MM.1S (cell line): ENCODE data around the gene RNF220.
A peak's percentile ranks its signal among the peaks of the same experiment; 100 is the strongest.

ENCODE experiments used
- DNase-seq: peaks from one replicate; pipeline ENCODE4 v3.0.0-alpha.2; 2015
- H2AFZ ChIP-seq: fragments of 300-600 bp; sonication (generic); 2 replicates; pipeline ENCODE4 v1.6.0; 2016; ENCODE audit warnings: antibody characterized with exemption, low read length
- H3F3A ChIP-seq: fragments of 300-600 bp; sonication (generic); 2 replicates; pipeline ENCODE4 v1.6.1; 2016; ENCODE audit warnings: mild to moderate bottlenecking, antibody characterized with exemption, low read length, moderate library complexity, mixed read lengths; ENCODE audit not compliant: insufficient read depth
- H3K27ac ChIP-seq: fragments of 300-600 bp; sonication (generic); 2 replicates; pipeline ENCODE4 v1.5.1; 2016; ENCODE audit warnings: mild to moderate bottlenecking, low read length
- H3K27me3 ChIP-seq: fragments of 300-600 bp; sonication (generic); replicated peaks from 2 replicates; pipeline ENCODE4 v1.6.0; 2016; ENCODE audit warnings: low read length; ENCODE audit not compliant: insufficient read depth
- H3K36me3 ChIP-seq: fragments of 300-600 bp; sonication (generic); replicated peaks from 2 replicates; pipeline ENCODE4 v1.6.1; 2016; ENCODE audit warnings: mild to moderate bottlenecking, low read length, mixed read lengths; ENCODE audit not compliant: insufficient read depth
- H3K4me1 ChIP-seq: fragments of 300-600 bp; sonication (generic); 2 replicates; pipeline ENCODE4 v1.6.1; 2016; ENCODE audit warnings: low read length, mixed read lengths
- H3K4me2 ChIP-seq: fragments of 300-600 bp; sonication (generic); 2 replicates; pipeline ENCODE4 v1.6.0; 2016; ENCODE audit warnings: low read depth, low read length
- H3K4me3 ChIP-seq: fragments of 300-600 bp; sonication (generic); 2 replicates; pipeline ENCODE4 v1.5.1; 2016; ENCODE audit warnings: low read length, mixed read lengths
- H3K79me2 ChIP-seq: fragments of 300-600 bp; sonication (generic); 2 replicates; pipeline ENCODE4 v1.6.1; 2016; ENCODE audit warnings: mixed run types, low read length, mixed read lengths
- H3K9ac ChIP-seq: fragments of 300-600 bp; sonication (generic); 2 replicates; pipeline ENCODE4 v1.6.1; 2016; ENCODE audit warnings: low read length, mixed read lengths
- H3K9me2 ChIP-seq: fragments of 300-600 bp; sonication (generic); replicated peaks from 2 replicates; pipeline ENCODE4 v1.6.1; 2016; ENCODE audit warnings: mild to moderate bottlenecking, low read length, mixed read lengths; ENCODE audit not compliant: insufficient read depth
- H3K9me3 ChIP-seq: fragments of 300-600 bp; sonication (generic); replicated peaks from 2 replicates; pipeline ENCODE4 v1.6.1; 2016; ENCODE audit warnings: mild to moderate bottlenecking, low read length, mixed read lengths; ENCODE audit not compliant: insufficient read depth
- H4K20me1 ChIP-seq: fragments of 300-600 bp; sonication (generic); 2 replicates; pipeline ENCODE4 v1.6.1; 2016; ENCODE audit warnings: mild to moderate bottlenecking, low read length, moderate library complexity, mixed read lengths; ENCODE audit not compliant: insufficient read depth
- CTCF ChIP-seq: fragments of 300-600 bp; sonication (generic); IDR thresholded peaks from 2 replicates; pipeline ENCODE4 v1.5.1; 2016; ENCODE audit warnings: antibody characterized with exemption, low read length, mixed read lengths
- EZH2 ChIP-seq: fragments of 300-600 bp; sonication (generic); optimal IDR thresholded peaks from 2 replicates; pipeline ENCODE3; 2017; ENCODE audit warnings: low read depth, mild to moderate bottlenecking, antibody characterized with exemption, low read length, mixed read lengths
- EZH2phosphoT487 ChIP-seq: fragments of 300-600 bp; sonication (generic); IDR thresholded peaks from 2 replicates; pipeline ENCODE4 v1.6.1; 2018; ENCODE audit warnings: antibody characterized with exemption, low read length

Gene RNF220

GRCh38 chr1:44544960-44545359, 139.9 kb downstream of the RNF220 start:
- Histone ChIP-seq H3K9me2 (no peaks in the 10 kb centered on the region), H3K4me1 (no peaks in the 10 kb centered on the region), H3F3A (no peaks in the 10 kb centered on the region), H2AFZ (no peak overlapping the region), H3K4me2 (no peak overlapping the region), H3K36me3 (no peaks in the 10 kb centered on the region), H3K4me3 (no peak overlapping the region), H4K20me1 (no peaks in the 10 kb centered on the region), H3K79me2 (no peaks in the 10 kb centered on the region), H3K27me3 (0 out of 2 replicates have a peak, but pooled peaks cover 12% of the 10 kb centered on the region), H3K9ac (no peak overlapping the region), H3K9me3 (no peaks in the 10 kb centered on the region), H3K27ac (no peak overlapping the region)
- TF ChIP-seq EZH2phosphoT487 = no peak
- TF ChIP-seq EZH2 = no peak
- no peak for TF ChIP-seq CTCF
- no peak for DNase-seq

- H3K9me2 ChIP-seq = no peaks in the 10 kb centered on the region
- H3K9me3 ChIP-seq = no peaks in the 10 kb centered on the region
- H4K20me1 ChIP-seq = no peaks in the 10 kb centered on the region
- 0 out of 2 replicates have a peak, but pooled peaks cover 18% of the 10 kb centered on the region for H3K27me3 ChIP-seq
- no peak for TF ChIP-seq EZH2
- TF ChIP-seq EZH2phosphoT487 = no peak
- TF ChIP-seq CTCF = no peak
- H3K4me1 ChIP-seq = no peaks in the 10 kb centered on the region
- H3K4me2 ChIP-seq = no peak overlapping the region
- no peak overlapping the region for H3K27ac ChIP-seq
- no peak for DNase-seq
- no peak overlapping the region for H3K4me3 ChIP-seq
- no peak overlapping the region for H2AFZ ChIP-seq
- H3K79me2 ChIP-seq = no peaks in the 10 kb centered on the region
- no peaks in the 10 kb centered on the region for H3K36me3 ChIP-seq
- H3K9ac ChIP-seq = no peak overlapping the region
- H3F3A ChIP-seq = no peaks in the 10 kb centered on the region
These were observed 140.9 kb downstream of the RNF220 start for GRCh38 chr1:44545961-44546360.

GRCh38 chr1:44546403-44547053, 141.5 kb downstream of the RNF220 start:
- Histone ChIP-seq H3K9me3 (no peaks in the 10 kb centered on the region), H3K9ac (no peak overlapping the region), H4K20me1 (no peaks in the 10 kb centered on the region), H3K79me2 (no peaks in the 10 kb centered on the region), H2AFZ (no peak overlapping the region), H3F3A (no peaks in the 10 kb centered on the region), H3K27ac (no peak overlapping the region), H3K36me3 (no peaks in the 10 kb centered on the region), H3K9me2 (no peaks in the 10 kb centered on the region), H3K27me3 (0 out of 2 replicates have a peak, but pooled peaks cover 18% of the 10 kb centered on the region), H3K4me1 (no peaks in the 10 kb centered on the region), H3K4me3 (no peak overlapping the region), H3K4me2 (no peak overlapping the region)
- TF ChIP-seq EZH2 (no peak), EZH2phosphoT487 (no peak), CTCF (0 out of 2 replicates have a peak, but pooled peaks have one; percentile 11)
- DNase-seq = no peak
